GM12874 (cell line): Measurements from ENCODE around the gene OST4.

ENCODE experiments used
- CTCF ChIP-seq: IDR thresholded peaks from 2 replicates; pipeline ENCODE4 v1.5.1; 2011; ENCODE audit warnings: low read depth, mild to moderate bottlenecking, control low read depth, low read length, moderate library complexity; ENCODE audit not compliant: insufficient read depth

The OST4 gene

GRCh38 chr2:27078267-27079194 lies 7.1 kb upstream of the OST4 start, which contains the start of gene EMILIN1:
Gene EMILIN1 (plus strand): TSS chr2:27078615. CDS start chr2:27079066, 451 bp downstream.
- no peak for TF ChIP-seq CTCF

- TF ChIP-seq CTCF: no peak
Observed at GRCh38 chr2:27077231-27077630, 5.8 kb upstream of the OST4 start.

GRCh38 chr2:27076323-27076722 lies 4.9 kb upstream of the OST4 start:
- TF ChIP-seq CTCF: no peak

DNA sequence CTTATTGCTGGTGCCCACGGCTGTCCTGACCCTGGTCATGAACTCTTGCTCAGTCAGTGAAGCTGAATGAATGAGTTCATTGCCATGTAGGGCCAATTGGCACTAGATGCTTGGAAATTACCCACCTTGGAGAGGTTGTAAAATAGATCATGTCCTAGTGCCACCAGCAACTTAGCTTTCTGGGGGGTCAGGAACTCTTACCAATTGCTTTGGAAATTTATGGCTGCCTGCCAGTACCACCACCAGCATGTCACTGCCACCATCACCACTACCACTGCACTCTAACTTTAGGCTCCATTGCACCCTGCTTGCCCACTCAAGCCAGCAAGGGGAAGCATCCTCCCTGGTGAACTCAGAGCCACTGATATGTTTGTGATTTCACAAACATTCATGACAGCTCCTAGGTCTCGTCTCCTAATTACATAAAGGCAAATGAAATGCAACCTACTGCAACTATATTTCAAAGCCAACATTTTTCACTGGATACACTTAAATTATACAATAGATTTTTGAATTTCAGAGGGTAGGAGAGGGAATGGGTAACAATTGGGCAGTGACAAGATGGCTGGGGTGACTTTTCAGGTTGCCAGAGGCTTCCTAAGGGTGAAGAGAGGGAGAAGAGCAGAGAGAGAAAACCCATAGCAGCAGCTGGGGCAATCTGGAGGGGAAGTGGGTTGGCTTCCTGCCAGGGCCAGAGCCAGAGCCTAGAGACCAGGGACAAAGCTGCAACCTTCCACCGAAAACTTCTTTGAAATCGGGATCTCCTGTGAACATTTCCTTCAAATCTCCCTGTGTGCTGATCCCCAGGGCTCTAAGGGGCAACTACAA lies 3.5 kb upstream of the OST4 start:
- TF ChIP-seq CTCF: no peak

DNA sequence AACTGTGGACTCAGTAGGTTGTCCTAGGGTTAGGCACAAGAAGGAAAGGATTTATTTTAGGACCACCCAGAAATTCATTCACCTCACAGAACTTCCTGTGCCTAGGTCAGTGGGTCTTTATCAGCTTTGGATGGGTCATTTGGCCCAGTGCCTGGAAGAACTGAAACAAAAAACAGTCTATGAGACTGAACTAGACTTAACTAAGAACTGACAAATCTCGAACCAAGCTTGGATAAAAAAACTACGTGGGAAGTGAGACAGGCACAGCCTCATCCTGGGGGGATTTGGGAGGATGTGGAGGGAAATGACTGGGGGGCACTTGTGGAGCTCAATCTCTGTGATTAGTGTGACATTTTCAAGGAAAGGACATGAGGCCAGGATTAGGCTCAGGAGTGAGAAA lies 2.3 kb upstream of the OST4 start:
- no peak for TF ChIP-seq CTCF

GRCh38 chr2:27072920-27073319 lies 1.5 kb upstream of the OST4 start:
- no peak for TF ChIP-seq CTCF
